T-helper 2 cell (primary cell): ENCODE results near the gene NXN.
"Not testable (repeated sequence)": the region's sequence is repeated elsewhere in the genome, so short reads cannot be mapped to it uniquely, and the experiment has no call there.

Experiments used
- DNase-seq, 5 experiments: peaks; one replicate each; pipeline versions ENCODE4 v3.0.0 to v3.0.0-alpha.2; 2012 to 2022

Gene NXN

DNA sequence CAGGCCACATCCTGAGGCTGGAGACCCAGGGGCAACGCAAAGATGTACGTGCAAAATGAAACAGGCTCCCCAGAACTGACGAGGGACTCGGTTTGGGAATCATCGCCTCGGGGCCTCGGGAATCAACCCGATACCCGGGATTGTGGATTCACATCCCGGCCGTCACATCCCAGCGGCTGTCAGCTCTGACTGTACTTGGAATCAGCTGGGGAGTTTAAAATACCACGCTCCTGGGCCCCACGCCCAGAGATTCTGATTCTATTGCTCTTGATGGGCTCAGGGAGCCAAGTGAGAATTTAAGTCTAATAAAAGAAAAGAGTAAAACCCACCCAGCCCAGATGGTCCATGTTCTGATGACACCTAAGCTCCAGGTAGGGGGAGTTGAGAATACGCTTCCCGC lies 155.2 kb downstream of the NXN start:
- no peak for DNase-seq

DNA sequence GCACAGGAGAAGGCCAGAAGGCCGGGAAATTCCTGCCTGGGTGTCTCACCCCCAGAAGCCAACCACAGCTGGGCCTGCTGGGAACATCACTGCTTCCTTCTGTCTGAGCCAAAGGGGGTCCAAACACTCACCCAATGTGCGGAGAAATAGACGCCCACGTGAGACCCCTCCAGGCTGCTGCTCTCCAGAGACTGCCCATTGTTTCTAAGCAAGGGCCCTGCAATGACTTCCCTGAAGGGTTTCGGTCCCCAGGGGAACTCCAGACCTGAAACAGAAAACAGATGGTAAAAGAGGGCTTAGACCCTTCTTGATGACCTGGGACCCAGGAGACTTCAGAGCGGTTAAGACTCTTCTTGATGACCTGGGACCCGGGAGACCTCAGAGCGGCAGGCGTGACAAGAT lies 156.1 kb downstream of the NXN start:
- DNase-seq, result no peak

DNA sequence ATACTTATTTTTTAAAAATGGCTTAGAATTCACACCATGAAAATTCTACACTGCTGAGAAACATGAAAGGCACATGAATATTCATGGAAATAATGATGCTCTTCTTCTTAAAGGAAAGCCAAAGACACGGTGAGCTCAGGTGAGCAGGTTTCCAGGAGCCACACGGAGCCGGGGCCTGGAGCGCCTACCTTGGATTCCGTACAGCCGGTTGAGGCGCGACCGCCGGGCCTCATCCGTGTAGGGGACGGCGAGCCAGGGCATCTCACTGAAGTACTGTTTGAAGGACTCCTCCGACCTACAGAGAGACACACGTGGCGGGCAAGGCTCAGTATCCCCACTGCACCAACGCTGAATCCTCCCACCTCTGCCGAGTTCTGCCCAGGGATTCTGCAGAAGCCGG lies 160.3 kb downstream of the NXN start:
- no peak for DNase-seq

DNA sequence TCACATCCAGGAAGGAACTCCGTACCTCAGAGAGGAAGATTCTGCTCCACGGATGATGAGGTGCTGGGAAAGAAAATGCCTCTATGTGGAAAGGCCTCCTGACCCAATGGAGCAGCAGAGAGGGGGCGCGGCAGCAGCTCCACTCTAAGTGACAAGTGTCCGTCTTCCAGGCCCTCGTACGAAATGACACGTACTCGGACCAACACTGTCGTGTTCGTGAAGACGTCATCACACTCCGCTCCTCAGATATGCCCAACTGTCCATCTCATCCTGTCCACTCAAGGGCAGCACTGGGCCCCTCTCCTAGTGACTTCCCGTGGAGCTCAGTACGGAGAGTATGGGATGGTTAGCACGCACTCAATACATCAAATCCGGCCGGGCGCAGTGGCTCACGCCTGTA lies 165.2 kb downstream of the NXN start:
- DNase-seq, result no peak

DNA sequence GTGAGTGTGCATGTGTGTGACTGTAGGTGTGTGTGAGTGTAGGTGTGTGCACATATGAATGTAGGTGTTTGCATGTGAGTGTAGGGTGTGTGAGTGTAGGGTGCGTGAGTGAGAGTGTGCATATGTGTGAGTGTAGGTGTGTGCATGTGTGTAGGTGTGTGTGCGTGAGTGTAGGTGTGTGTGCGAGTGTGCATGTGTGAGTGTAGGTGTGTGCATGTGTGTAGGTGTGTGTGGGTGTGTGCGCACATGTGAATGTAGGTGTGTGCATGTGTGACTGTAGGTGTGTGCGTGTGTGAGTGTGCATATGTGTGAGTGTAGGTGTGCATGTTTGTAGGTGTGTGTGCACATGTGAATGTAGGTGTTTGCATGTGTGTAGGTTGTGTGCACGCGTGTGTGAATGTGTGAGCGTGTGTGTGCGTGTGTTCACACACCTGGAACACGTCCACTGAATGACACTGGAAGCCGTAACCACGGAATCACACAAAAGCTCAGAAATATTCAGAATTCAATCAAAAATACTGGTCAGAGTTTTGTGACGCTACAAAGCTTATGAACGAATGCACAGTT lies 166.9 kb downstream of the NXN start:
- DNase-seq, result no peak

DNA sequence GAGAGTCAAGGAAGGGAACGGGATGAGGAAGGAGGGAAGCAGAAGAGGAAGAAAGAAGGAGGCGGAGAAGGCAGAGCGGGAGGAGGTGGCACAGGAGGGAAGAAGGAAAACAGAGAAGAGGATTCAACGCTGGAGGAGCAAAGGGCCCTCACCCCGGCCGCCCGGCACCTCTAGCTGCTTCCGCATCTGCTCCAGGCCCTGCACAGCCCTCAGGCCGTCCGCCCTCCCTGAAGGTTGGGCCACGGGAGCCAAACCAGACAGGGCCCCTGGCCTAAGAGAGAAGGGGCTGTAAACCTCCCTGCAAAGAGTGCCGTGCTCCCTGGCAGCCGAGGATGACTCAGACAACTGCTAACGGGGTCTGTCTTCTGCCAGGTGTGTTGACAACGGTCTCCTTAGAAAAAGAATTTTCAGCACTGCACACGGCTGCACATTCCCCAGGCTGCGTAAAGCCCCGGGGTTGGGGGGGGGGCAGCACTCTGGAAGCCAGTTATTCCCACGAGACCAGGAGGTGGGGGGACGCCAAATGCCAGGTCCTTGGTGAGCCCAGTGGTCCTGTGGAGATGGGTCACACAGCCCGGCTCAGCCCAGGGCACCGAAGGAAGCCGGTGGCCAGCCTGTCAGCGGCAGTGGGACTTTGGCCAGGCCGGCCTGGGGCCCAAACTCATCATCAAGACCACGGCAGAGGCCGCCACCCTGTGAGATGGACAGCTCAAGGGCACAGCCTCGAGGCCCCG lies 168.4 kb downstream of the NXN start:
- DNase-seq, result no peak

DNA sequence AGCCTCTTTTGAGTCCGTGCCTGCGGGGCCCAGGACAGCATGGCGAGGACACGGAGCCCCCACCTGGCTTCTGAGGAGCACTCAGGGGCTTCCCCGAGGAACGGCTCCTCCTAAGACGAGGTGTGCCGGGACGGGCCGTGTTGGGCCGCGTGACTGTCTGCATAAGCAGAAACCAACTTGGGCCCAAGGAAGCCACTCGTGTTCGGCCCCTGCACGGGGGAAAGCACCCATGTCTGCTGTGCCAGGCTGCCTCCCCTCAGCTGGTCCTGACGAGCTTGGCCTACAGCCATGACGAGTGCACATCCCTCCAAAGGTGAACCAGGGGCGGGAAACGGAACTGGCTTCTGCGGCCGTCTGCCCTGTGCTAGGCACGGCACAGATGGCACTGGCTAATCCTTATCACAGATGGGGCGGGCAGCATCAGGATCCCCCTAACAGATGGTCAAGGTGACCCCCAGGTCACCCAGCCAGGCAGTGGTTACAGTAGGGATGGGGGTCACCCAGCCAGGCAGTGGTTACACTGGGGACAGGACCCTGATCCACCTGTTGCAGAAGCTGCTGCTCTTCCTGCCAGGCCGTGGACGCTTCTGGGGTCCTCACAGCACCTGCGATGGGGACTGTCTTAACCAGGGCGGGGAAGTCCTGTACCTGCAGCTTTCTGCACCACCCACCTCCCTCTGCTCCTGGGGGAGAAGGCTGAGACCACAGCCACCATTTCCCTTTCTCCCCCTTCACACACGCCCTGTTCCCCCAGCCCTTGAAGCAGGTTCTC lies 171.9 kb downstream of the NXN start:
- no peak for DNase-seq

DNA sequence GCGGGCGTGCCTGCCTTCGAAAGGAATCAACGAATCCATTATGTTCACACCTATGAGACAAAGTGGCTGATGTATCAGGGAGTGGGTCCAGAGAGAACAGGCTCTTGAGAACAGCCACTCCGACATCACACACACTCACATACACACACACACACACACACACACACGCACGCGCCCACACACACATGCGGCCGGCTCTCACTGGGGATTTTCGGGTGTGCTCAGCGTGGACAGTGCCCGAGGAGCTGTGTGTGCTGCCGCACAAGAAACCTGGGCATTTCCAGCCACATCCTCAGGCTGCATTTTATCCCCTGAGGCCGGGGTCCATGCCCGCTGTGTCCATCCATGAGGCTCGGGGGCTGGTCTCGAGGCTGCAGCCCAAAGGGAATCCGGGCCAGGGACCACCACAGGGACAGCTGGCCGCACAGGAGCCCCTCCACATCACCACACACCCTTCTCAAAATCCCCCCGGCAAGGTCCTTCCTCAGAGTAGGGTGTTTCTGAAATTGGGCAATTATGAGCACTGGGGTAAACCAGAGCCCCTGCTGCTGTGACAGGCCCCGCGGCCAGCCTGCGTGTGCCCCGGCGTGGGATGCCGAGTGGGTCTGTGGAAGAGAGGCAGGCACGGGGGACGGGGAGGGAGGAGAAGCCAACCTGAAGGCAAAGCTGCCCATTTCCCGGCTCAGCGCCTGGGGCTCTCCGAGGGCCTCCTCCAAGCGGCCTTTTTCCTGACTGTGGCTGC lies 172.6 kb downstream of the NXN start:
- no peak for DNase-seq

DNA sequence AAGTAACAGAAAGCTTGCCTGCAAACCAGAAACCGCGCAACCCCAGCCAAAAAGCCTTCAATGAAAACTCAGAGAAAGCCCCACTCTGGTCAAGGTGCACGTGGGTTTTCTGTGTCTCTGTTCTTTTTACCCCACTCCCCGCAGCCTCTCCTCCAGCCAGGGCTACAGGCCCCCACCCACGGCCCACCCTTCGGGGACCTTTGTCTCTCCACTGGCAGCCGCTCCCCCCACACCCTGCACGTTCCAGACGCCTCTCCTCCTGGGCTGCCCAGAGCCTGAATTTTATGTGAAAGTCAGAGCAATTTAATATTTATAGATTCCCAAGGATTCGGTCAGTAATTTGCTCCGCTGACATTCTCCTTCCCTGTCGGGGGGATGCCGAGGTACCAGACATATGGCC lies 173.2 kb downstream of the NXN start:
- DNase-seq, result no peak

DNA sequence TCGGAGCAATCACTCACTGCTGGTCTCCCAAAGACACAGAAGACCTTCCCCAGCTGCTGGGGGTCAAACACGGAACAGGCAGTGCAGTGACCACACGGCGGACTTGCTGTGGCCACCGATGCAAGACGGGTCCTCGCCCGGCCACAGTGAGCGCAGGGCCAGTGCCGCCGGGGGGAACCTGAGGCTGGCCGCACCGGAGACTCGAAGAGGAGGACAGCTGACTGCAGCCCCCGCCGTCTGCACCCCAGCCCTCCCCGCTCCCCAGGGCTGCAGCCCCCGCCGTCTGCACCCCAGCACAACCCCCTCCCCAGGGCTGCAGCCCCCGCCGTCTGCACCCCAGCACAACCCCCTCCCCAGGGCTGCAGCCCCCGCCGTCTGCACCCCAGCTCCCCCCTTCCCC lies 173.7 kb downstream of the NXN start:
- not testable (repeated sequence) for DNase-seq

DNA sequence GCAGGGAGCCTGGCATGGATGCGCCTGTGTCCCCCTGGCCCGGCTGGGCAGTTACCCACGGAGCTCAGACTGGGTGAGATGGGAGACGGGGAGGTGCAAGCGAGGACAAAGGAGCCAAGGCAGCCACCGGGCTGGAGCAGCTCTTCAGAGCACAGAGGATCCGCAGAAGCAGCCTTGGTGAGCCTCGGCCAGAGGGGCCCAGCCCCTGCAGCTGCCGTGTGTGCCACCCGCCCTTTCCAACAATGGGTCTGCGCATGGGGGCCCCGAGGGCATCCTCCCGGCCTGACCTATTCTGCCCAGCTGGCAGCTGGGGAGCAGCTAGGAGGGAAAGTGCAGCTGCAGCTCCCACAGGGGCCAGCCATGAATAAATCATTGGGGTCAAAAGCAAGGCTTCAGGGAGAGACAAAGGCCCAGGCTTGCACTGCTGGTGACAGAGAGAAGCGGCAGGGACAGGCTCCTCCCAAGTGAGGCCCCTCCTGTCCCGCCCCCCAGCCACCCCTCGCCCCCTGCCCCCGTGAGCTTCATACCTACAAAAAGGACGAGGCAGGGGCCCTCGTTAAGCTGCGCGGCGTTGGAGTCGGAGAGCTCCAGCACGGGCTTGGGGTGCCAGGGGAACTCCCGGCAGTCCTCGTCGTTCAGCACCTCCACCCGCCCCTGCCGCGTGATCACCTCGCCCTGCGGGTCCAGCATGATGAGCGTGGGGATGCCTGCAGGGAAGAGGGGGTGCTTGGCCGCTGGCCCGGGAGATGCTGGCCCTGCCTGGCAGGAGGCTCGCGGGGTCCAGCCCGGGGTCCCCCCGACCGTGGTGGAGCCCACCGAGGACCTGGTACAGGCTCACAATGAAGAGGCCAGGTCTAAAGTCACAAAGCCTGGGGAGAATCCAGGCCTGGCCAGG lies 174.8 kb downstream of the NXN start:
- DNase-seq, result no peak

DNA sequence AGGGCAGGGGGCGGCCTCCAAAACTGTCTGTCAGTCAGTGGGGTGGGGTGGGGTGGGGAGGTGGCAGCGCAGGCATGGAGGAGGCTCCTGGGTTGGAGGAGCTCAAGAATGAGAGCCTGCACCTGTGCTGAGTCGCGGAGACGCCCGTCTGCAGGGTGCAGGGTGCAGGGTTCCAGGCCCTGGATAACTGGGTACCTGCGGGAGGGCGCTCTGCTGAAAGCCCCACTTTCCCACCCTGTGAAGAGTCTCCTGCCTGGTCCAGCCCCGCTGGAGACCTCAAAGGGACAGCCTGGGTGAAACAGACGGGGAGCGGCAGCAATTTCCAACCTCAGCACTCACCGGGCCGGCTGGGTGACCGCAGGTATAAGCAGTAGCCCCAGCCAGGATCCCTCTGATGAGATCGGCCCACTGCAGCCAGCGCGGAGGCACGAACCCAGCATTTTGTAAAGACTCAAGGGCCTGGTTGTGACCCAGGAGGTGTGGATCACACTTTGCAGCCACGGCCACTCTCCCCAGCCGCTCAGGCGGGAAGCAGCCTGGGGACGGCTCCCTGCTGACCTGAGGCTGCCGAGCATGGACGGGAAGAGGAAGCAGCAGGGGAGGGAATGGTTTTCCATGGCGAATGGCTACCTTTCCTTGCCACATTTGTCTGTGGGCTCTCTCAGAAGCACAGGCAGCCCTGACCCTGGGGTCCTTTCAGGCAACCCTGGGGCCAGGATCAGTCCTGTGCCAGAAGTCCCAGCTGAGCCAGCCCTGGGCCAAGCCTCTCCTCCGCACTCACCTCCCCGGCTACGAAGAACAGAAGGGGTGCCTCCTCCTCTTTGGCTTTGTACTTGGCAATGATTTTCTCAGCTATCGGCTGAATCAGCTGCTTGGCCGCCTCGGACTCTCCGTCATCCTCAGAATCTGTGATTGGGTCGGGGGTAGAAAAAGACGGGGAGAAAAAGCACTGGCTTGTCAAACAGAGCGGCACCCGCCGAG lies 176.4 kb downstream of the NXN start:
- no peak for DNase-seq

DNA sequence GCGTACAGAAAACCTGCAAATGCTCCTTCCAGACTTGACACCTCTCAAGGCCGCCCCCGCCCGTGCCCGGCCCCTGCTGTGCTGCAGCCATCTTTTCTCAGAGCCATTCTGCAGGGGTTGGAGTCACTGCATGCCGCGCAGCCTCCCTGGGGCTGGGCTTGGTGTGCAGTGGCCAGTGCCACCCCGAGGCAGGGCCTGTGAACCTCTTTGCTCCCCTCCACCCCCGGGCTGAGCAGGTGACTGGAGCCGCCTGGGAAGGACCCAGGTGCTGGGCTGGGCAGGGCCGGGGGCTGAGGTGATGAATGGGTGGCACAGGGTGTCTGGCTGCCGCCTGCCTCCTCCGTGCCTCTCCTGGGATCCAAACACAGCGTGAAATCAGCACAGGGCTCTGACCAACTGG lies 177.1 kb downstream of the NXN start:
- no peak for DNase-seq

DNA sequence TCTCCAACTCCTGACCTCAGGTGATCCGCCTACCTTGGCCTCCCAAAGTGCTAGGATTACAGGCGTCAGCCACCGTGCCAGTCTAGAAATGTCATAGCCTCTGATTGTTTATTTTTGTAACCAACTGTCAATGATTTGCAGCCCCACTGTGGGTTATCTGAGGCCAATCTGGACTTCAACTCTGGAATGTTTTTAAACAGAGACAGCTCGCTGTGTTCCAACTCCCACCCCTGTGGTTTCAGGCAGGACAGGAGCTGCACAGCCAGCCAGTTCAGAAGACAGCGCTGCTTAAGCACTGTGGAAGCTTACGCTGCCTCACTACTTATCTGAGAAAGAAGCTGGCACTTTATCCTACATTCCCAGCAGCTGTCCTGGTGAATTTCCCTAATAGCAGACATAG lies 177.9 kb downstream of the NXN start:
- DNase-seq, result no peak

DNA sequence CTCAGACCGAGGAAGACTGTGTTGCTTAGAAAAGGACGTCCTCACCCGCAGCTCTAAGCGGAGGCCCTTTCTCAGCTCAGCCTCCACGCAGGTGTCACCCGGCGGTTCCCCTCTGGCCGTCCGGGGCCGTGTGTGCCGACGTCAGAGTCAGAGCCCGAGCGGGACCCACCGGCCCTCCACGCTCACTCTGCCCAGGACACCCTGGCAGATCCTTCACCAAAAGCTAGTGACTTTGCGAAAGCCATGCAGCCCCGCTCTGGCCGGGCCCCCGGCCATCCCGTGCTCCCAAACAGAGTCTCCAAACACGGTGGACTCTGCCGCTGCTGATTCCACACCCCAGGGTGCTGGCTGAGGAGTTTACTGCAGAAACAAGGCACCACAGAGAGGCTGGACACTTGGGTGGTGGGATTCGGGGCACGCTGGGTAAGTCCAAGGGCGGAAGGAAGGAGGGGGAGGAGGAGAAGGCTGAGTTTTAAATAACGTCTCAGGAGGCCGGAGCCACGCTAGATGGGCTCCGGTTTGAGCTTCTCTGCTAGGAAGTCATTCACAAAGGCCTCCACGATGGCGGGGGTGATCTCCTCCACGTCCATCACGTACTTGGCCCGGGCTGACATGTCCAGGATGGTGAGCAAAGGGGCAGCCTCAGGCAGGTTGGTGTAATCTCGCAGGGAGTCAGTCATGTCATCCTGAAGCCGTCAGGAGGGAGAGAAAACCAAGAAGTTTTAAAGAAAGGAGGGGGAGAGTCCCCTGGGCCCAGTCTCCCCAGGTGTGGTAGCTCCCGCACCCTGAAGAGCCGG lies 178.9 kb downstream of the NXN start:
- no peak for DNase-seq

DNA sequence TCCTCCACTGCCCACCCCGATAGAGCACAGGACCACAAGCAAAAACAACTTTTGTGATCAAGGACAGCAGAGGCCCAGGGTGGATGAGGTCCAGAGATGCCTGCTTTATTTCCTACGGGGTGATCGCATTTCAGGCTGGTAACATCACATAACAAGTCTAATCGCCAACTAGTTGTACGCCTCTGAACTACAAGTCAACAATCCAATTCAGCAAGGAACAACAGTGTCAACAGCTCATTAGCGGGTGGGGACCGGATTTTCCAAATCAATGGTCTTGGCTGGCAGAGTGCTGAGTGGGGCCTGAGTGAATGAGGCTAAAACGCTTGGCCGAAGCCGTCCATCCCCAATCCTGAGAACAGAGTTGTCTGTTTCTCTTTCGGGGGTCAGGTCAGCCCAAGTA lies 180.3 kb downstream of the NXN start:
- DNase-seq, result no peak

DNA sequence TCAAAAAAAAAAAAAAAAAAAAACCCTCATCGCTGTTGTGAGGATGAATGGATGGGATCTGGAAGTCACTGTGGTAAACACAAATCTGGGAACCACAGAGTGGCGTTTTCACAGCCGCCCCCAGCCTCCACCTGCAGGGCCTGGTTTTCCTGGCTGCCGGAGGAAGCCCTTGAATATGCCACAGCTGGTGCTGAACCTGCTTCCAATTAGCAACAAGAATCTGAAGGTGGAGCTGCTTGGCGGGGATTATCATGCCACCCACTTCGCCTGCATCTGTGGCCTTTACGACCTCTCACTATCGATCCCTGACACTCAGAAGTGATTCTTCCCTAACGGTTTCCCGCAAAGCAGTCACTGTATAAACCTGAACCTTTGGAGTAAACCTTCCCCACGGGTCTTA lies 181.3 kb downstream of the NXN start:
- DNase-seq, result no peak

DNA sequence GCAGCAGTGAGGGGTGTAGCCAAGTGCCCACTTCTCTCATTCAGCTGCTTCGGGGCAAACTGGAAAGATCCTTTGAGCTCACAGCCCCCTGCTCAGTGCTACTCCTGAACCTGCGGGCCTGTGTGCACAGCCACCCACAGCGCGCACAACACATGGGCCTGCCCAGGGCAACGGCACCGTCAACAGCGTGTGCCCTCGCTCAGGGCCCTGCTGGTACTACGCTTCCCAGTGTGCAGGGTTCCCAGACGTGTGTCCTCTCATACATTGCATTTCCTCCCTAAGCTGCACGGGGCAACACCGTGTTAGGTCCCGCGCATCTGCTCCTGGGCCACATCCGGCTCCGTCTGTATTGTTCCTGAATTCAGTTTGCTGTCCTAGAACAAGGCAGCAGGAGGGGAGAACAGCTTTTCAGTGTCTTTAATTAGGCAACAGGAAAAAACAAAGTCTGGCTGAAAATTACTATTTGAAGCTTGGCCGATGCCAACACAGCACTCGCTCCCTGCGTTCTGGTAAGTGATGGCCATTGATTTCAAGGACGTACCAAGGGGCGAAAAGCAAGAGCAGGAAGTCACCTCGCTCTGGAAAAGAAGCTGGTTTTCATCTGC lies 182.2 kb downstream of the NXN start:
- DNase-seq, result no peak

DNA sequence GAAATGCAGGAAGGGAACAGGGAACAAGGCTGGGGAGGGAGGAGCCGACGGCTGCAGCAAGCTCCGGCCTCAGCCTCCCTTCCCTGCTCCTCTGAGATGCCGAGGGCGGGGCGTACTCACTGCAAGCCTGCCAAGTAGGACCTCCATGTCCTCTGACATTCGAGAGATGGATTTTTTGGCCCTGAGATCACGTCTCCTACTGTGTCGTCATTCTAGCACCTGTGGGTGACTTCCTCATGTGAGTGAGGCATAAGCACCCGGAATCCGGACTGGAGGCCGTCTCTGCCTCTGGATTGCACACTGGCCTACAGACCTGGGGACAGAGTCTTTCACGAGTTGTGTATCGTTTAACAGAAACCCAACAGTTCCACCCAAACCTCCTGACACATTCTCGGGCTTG lies 183.0 kb downstream of the NXN start:
- DNase-seq, result no peak

DNA sequence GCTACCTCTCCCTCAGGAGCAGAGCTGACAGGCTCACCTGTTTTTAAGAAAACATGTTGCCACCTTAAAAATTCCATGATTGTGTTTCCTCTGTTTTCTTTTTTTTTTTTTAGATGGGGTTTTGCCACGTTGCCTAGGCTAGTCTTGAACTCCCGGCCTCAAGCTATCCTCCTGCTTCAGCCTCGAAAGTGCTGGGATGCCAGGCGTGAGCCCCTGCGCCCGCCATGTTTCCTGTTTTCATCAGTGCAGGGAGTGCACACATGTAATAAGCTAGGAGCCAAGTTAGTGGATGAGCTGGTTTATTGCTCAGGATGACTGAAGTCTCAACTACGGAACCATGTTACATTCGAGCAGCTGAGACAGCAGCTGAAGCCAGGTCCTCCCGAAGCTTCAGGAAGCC lies 183.9 kb downstream of the NXN start:
- DNase-seq, result no peak
